Measurements from ENCODE around the gene ZMYM2. TPM values are rescaled to one million over a fixed set of nuclear protein-coding genes. Genes with fewer than 3 reads are reported as not detected.

The ZMYM2 gene
- polyA plus RNA-seq, 3 donors, result 108 to 116 (median 109) TPM

DNA sequence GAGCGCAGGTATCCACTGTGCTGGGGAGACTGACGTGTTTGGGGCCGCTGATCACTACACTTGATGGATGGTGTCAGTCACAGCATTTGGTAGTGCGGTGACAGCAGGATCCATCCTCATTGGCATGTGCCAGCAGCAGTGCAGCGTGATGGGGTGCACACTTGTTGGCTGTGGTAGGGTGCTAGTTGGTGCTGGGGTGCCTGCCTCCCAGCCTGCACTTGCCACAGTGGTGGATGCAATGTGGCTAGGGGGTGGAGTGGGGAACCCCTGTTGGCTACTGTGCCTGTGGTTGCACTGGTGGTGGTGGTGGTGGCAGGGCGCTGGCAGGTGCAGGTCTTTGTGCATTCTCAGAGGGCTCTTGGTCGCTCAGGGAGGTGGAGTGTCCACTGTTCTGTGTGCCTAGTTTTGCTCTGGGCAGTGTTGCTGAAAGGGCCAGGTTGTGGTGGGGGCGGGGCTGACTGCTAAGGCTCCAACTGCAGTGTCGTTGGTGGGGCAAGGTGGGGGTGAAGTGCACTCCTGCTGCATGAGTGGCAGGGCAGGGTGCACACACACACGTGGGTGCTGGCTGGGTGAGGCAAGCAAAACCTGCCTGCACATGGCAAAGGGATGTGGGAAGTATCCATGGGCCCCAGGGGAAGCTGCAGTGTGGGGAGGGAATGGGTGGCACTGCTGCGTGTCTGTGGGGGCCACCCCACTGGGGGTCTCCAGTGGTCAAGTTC is 84.8 kb downstream of the ZMYM2 start:
- DNase-seq (ENCODE audit: low read depth in 3 of 3, low spot score in 2 of 3), result no peak

DNA sequence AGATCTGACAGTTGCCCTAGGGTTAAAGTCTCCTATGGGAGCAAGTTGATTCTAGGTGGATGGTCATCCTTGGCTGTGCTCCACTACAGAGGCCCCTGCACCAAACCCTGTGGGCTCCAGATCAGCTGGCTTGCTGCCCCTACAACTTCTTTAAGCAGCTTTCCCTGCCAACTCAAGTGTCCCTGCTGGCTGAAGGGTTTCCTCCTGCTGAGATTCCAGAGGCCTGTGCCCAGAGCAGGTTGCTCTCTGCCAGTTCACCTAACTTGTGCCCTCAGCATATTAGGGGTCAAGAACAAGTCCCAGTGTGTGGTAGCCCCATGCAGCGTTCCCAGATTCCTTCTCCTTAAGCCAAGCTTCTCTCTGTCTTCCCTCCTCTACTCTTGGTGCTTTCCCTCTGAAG is 85.6 kb downstream of the ZMYM2 start:
- DNase-seq (ENCODE audit: low read depth in 3 of 3, low spot score in 2 of 3), result no peak

DNA sequence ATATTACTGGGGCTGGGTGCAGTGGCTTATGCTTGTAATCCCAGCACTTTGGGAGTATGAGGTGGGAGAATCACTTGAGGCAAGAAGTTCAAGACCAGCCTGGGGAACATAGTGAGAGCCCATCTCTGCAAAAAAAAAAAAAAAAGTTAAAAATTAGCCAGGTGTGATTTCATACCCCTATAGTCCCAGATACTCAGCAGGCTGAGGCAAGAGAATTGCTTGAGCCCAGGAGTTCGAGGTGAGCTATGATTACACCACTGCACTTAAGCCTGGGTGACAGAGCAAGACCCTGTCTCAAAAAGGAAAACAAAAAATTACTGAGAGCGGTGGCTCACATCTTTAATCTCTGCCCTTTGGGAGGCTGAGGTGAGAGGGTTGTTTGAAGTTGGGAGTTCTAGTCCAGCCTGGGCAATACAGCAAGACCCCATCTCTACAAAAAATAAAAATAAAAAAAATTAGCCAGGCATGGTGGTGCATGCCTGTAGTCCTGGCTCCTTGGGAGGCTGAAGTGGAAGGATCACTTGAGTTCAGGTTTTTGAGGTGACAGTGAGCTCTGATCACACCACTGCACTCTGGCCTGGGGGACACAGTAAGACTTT is 87.5 kb downstream of the ZMYM2 start:
- DNase-seq (ENCODE audit: low read depth in 3 of 3, low spot score in 2 of 3), result no peak

DNA sequence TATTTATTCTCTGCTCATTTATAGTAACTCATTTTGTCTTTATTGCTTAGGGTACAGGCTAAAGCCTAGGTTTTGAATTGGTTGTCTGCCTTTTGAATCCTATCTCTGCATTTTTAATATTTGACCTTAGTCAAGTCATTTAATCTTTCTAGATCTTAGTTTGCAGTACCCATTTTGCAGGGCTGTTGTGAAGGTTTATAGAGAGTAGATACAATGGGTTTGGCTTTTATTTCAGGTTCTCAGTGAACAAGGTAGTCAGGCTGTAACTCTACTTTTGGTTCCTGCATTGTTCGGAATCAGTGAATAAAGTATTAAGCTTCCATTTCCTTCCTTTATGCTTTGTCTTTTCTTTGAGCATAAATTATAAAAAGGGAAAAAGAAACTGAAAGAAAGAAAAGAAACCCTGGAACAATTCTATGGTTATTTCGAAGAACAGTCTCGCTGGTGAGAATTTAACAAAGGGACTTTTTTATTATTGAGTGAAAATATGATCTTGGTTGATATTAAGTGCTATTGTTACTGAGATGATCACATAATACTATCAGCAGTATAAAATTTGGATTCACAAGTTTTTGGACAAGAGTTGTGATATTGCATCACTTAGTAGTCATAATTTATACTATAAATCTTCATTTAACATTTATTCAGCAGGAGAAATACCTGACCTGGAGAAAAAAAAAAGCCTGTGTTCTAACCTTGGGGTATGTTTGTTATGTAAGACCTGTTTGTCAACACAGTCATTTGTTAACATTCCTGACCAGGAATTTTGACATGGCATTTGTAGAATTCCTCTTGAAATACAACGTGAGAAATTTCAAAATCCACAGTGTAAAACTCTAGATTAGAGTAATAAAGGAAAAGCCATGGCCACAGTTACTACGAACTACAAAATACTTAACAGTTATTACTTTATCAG is 91.3 kb downstream of the ZMYM2 start:
- DNase-seq (ENCODE audit: low read depth in 3 of 3, low spot score in 2 of 3), result no peak

DNA sequence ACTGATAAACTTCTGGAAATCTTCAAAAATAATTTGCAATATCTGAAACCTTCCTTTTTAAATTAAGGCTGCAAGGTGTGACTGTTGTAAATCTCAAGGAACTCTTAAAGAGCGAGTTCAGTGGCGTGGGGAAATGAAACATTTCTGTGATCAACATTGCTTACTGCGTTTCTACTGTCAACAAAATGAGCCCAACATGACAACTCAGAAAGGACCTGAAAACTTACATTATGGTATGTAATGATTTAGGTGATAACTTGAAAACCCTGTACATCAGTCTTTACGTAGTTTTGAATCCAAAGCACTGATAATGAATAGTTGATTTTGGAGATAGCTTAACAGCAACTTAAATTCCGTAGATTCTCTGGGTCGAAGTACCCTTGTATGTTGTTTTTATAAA is 92.8 kb downstream of the ZMYM2 start:
- no peak for DNase-seq (ENCODE audit: low read depth in 3 of 3, low spot score in 2 of 3)

DNA sequence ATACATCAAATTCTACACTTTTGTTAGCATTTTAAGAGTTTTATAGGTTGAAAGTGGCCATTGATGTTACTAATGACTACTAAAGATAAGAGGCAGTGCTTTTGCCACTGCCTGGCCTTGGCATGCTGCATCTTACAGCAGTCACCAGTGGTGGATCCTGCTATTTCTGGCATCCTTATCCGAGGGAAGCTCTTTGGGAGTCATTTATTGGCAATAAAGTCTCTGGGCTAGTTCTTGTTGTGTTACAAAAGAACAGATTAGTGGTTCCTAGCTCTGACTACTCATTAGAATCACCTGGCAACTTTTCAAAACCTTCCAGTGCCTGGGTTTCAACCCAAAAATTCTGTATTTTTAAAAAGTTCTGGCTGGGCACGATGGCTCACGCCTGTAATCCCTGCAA is 94.5 kb downstream of the ZMYM2 start:
- DNase-seq (ENCODE audit: low read depth in 3 of 3, low spot score in 2 of 3), result no peak

DNA sequence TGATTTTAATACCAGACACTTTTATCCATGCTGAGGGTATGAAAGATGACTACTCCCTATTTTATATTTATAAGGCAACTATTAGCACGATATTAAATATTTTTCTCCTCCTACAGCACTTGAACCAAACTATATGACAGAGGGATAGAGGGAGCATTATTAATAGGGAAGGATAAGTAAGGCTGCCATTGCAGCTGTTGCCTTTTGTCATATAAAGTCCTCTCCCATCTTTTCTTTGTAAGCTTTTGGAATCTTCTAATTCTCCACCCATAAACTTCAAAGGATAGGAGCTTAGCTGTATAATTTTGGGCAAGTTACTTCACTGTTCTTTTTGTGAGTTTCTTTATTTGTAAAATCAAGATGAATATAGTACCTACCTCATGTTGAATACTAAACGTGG is 95.4 kb downstream of the ZMYM2 start:
- DNase-seq (ENCODE audit: low read depth in 3 of 3, low spot score in 2 of 3), result no peak

DNA sequence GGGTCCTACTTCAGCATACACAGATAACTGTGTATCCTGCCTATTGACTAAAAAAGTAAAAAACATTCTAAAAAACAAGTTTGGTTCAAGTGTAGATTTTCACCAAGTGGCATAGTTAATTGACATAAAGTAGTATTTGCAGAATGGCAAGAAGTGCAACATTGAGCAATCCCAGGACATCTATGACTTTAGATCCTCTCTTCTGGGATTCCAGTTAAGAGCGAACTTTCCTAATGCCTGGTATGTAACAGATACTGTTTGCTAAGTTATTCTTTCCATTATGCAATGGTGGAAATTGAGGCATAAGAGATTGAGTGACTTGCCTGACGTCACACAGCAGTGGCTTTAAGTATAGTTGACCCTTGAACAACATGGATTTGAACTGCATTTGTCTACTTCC is 96.1 kb downstream of the ZMYM2 start:
- DNase-seq (ENCODE audit: low read depth in 3 of 3, low spot score in 2 of 3), result no peak

DNA sequence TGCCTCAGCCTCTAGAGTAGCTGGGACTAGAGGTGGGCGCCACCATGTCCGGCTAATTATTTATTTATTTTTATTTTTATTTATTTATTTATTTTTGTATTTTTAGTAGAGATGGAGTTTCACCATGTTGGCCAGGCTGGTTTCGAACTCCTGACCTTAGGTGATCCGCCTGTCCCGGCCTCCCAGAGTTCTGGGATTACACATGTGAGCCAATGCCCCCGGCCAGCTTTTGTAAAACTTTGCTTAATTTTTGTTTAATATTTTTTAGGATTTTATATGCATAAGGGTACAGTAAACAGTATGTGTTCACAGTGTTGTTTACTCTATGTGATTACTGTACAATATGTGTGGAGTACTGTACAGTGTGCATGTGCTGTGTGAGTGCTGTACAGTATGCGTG is 98.7 kb downstream of the ZMYM2 start:
- no peak for DNase-seq (ENCODE audit: low read depth in 3 of 3, low spot score in 2 of 3)

DNA sequence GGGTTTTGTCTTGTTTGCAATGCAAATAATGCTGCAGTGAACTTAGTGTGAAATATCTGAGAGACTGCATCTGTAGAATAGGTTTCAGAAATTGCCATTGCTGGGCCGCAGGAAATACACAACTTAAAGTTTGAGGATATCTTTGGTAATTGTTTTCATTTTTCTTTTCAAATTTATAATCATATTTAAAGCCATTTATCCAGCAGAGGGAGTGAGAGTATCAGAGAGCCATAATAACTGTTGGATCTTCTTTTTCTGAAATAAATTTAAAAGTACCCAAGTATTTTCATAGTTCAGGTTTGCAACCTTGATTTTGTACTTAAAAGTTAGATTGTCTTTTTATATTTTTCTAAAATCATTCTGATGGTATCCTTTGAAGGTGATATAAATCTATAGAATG is 99.4 kb downstream of the ZMYM2 start:
- DNase-seq (ENCODE audit: low read depth in 3 of 3, low spot score in 2 of 3), result no peak

DNA sequence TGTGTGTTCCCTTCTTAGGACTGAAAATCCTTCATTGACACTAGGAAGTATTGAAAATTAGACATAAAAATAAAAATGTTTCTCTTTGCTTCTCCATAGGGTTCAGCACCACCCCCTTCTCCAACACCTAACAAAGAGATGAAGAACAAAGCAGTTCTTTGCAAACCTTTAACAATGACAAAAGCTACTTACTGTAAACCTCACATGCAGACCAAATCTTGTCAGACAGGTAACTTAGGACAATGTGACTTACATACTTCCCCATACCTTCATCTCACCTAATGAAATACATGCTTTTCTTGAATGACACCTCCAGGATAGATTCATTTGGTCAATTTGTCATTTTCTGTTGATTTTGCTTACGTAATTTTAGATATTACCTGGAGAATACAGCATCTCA is 99.9 kb downstream of the ZMYM2 start:
- DNase-seq (ENCODE audit: low read depth in 3 of 3, low spot score in 2 of 3), result no peak

DNA sequence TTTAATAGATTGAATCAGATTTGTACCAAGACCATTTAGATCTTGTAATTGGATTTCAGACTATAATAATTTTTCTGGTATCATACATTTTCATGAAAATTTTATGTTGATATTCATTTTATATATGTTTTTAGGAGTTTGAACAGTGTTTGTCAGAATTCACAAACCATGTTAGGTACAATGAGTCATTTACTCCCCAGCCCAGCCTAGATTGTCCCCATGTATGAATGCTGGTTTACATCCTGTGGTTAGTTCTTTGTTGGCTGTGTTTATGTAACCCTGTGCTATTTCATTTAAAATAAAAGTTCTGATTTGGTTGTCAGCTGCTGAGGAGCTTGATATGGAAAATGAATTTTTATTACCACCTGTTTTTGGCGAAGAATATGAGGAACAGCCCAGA is 105.6 kb downstream of the ZMYM2 start:
- no peak for DNase-seq (ENCODE audit: low read depth in 3 of 3, low spot score in 2 of 3)

DNA sequence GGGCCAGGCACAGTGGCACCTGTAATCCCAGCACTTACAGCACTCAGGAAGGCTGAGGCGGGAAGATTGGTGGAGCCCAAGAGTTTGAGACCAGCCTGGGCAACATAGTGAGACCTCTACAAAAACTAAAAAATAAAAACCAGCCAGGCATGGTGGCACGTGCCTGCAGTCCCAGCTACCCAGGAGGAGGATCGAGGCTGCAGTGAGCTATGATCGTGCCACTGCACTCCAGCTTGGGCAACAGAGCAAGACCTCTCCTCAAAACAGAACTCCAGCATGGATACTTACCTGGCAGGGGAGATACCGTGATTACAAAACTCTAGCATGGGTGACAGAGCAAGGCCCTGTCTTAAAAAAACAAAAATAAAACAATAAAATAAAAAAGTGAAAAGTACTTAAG is 107.0 kb downstream of the ZMYM2 start:
- no peak for DNase-seq (ENCODE audit: low read depth in 3 of 3, low spot score in 2 of 3)

DNA sequence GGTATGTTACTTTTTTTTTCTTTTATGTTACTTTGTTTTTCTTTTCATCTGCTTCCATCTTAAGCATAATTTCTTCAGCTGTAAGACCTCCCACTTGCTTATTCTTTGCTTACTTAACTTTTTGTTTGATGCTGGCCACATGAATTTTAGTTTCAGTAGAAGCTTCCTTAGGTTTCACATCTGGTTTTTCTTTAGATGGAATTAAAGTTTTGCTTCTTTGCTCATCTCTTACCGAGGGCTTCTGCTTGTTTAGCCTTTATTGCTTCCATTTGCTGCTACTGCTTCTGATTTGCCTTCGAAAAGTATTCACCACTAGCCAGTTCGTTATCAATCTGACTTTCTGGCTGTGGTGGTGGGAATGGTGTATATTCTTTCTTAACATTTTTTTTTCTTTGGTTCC is 111.4 kb downstream of the ZMYM2 start:
- no peak for DNase-seq (ENCODE audit: low read depth in 3 of 3, low spot score in 2 of 3)

DNA sequence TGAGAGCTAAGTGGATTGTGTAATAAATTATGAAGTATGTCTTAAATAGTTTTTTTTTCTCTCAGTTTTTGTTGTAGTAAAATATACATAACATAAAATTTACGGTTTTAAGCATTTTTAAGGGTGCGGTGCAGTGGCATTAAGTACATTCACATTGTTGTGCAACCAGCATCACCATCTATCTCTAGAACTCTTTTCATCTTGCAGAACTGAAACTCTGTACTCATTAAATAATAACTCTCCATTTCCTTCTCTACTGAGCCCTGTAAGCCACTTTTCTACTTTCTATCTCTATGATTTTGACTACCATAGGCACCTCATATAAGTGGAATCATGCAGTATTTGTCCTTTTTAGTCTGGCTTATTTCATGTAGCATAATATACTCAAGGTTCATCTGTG is 115.2 kb downstream of the ZMYM2 start:
- DNase-seq (ENCODE audit: low read depth in 3 of 3, low spot score in 2 of 3), result no peak

DNA sequence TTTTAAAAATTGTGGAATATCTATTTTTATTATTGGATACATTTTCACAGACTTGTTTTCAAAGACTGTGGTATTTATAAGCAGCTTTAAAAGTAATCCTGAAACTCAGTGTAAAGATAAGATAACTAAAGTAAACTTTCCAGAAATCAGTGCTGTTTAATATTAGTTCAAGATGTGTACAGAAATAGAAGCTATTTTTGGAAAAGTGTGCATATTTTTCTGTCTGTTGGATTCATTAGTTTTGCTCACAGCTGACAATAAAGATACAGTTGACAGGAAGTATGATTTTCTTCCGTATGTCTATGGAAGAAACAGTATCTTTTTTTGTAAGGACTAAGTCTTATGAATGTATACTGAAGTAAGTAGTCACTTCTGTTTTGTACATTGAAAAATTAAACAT is 116.4 kb downstream of the ZMYM2 start:
- no peak for DNase-seq (ENCODE audit: low read depth in 3 of 3, low spot score in 2 of 3)

DNA sequence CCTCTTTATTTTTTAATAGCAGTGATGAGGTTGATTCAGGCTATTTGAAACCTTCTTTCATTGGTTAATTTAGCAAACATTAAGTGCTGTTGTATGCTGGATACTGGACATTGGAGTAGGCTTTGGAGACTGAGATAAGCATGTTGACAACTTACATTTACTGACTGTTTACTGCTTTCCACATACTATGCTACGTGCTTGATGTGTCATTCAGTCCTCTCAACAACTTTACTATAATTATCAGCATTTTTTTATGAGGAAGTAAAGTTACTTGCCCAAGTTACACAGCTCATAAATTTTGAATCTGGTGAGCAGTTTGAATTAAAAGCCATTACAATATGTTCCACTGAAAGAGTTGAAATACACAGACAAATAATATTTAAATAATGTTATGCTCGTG is 118.6 kb downstream of the ZMYM2 start:
- no peak for DNase-seq (ENCODE audit: low read depth in 3 of 3, low spot score in 2 of 3)

DNA sequence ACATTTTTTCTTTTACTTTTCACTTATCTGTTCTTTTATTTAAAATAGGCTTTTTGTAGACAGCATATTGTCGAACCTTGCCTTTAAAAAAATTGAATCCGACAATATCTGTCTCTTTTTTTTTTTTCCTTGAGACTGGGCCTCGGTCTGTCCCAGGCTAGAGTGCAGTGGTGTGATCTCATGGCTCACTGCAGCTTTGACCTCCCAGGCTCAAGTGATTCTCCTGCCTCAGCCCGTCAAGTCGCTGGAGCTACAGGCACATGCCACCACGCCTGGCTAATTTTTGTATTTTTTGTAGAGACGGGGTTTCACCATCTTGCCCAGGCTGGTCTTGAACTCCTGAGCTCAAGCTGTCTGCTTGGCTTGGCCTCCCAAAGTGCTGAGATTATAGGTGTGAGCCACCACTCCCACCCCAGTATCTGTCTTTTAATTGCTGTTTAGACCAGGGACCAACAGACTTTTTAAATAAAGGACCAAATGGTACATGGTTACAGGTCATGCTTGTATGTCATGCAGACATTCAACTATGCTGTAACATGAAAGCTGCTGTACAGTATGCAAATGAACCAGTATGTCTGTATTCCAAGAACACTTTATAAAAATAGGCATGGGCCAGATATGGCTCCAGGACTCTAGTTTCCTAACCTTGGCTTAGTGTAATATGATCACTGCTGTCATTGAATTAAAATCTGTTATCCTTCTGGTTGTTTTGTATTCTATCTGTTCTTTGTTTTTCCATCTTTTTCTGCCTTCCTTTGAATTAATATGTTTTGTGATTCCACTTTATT is 122.0 kb downstream of the ZMYM2 start:
- no peak for DNase-seq (ENCODE audit: low read depth in 3 of 3, low spot score in 2 of 3)

DNA sequence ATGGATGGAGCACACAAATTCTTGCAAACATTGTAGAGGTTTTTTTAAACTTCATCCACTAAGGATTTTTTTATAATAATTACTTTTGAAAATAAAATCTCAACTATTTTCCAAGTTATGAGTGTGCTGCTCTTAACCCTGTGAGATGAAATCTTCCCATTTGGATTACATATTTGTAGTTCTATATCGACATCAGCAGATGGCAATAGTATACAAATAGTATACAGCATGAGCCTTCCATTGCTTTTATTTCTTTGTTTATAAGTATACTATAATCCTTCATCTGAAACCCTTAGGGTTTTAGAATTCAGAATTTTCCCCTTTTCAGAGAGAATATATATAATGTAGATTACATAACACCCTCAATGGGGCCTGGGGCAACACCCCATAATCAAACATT is 131.8 kb downstream of the ZMYM2 start:
- no peak for DNase-seq (ENCODE audit: low read depth in 3 of 3, low spot score in 2 of 3)

DNA sequence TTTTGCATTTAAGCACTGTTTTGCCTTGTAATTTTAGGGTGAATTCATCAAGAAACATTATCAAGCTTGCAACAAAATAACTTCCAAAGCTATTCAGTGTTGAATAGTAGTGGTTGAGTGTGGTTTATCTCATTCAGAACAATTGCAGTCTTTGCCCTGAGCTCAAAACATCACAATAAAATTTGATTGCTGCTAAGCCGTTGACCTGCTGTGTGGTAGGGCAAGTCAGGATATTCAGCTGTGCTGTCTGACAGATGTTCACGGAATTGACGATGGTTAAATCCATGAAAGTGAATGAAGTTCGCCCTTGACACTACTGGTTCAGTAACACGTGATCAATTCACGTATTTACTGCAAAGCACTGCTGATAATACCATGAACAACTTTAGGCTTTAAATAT is 135.4 kb downstream of the ZMYM2 start:
- DNase-seq (ENCODE audit: low read depth in 3 of 3, low spot score in 2 of 3), result no peak

DNA sequence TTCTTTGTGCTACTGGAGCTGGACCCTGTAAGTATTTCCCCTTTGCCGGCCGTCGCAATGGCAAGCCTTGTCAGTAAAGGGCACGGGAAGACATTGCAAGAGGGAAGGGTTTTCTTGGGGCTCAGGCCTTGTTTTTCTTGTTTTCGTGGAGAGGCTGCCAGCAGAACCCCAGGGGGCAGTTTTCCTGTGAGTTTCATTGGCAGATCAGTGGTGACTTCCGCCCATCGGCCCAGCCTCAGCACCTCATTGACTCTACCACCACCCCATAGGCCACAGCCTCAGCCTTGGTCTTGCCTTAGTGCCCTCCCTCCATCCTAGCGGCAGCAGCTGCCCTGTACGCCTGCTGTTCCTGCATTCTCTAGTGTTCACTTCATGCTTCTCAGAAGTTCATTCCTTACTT is 140.8 kb downstream of the ZMYM2 start:
- DNase-seq (ENCODE audit: low read depth in 3 of 3, low spot score in 2 of 3), result no peak

Measured in right renal cortex interstitium (tissue), 3 donors.